ENCODE data around the gene BIRC5. TPM values are rescaled to one million over a fixed set of nuclear protein-coding genes. Genes with fewer than 3 reads are reported as not detected.

Gene BIRC5
- total and polyA plus RNA-seq, 9 donors, result 13.3 to 24.2 (median 19.2) TPM

GRCh38 chr17:78180508-78180907, 33.5 kb upstream of the BIRC5 start:
- DNase-seq, result no peak
- H3K9me3 ChIP-seq (replicated peaks; ENCODE audit: control insufficient read depth, low read depth, low read length), result no peaks in the 10 kb centered on the region
- no peak overlapping the region for H3K27ac ChIP-seq (ENCODE audit: low read length)
- peaks cover 51% of the 10 kb centered on the region for H3K4me1 ChIP-seq (ENCODE audit: control insufficient read depth, insufficient read depth, low read length)
- peaks cover 34% of the 10 kb centered on the region for H3K36me3 ChIP-seq (ENCODE audit: control insufficient read depth, insufficient read depth, low read length)
- no peak overlapping the region for H3K4me3 ChIP-seq (ENCODE audit: low read length)
- WGBS (ENCODE audit: insufficient coverage), result 91% methylated on average over 1 of the region's 2 CpGs
- no peaks in the 10 kb centered on the region for H3K27me3 ChIP-seq (ENCODE audit: control insufficient read depth, insufficient read depth, low read length)

DNA sequence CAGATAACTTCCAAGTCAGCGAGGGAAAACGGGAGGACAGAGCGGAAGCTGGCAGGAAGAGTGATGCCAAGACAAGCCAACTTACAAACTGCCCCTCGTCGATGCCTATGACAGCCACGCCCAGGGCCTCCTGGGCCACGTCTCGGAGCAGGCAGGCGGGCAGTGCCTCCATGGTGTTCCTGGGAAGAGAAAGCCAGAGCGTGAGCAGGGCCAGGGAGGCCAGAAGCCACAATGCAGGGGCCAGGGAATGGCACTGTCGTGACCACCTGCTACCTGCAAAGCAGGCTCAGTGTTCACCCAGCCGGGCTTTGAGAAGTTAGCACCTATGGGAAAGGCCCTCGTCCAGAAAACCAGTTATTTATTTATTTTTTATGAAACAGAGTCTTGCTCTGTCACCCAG, 31.5 kb upstream of the BIRC5 start:
- H3K4me1 ChIP-seq (ENCODE audit: control insufficient read depth, insufficient read depth, low read length), result peaks cover 53% of the 10 kb centered on the region
- H3K9me3 ChIP-seq (replicated peaks; ENCODE audit: control insufficient read depth, low read depth, low read length), result no peaks in the 10 kb centered on the region
- no peak for DNase-seq
- no peak overlapping the region for H3K4me3 ChIP-seq (ENCODE audit: low read length)
- peaks cover 34% of the 10 kb centered on the region for H3K36me3 ChIP-seq (ENCODE audit: control insufficient read depth, insufficient read depth, low read length)
- H3K27me3 ChIP-seq (ENCODE audit: control insufficient read depth, insufficient read depth, low read length), result no peaks in the 10 kb centered on the region
- WGBS (ENCODE audit: insufficient coverage), result 86% methylated on average over 11 of the region's 13 CpGs
- H3K27ac ChIP-seq (ENCODE audit: low read length), result no peak overlapping the region

DNA sequence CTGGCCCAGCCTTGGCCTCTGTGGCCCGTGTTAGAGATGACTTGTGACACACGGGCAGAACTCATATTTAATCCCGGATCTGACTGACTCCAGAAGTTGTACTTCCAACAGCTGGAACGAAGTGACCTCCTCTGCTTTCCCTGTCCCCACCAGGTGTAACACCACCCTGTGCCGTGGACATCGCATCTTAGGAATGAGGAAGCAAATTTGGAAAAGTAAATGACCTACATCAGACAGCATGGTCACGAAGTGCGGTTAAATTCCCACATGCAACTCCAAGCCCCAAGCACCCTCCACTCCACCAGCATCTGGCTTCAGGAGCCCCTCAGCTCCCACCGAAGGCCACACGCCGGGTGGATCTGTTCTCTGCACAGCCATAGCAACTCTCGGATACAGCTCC, 30.1 kb upstream of the BIRC5 start:
- DNase-seq, result no peak
- 51% methylated on average over 3 of the region's 12 CpGs for WGBS (ENCODE audit: insufficient coverage)

GRCh38 chr17:78184351-78184750, 29.7 kb upstream of the BIRC5 start:
- no peaks in the 10 kb centered on the region for H3K27me3 ChIP-seq (ENCODE audit: control insufficient read depth, insufficient read depth, low read length)
- no peaks in the 10 kb centered on the region for H3K9me3 ChIP-seq (replicated peaks; ENCODE audit: control insufficient read depth, low read depth, low read length)
- 42% methylated on average over 10 of the region's 10 CpGs for WGBS (ENCODE audit: insufficient coverage)
- H3K36me3 ChIP-seq (ENCODE audit: control insufficient read depth, insufficient read depth, low read length), result peaks cover 22% of the 10 kb centered on the region
- H3K4me1 ChIP-seq (ENCODE audit: control insufficient read depth, insufficient read depth, low read length), result peaks cover 45% of the 10 kb centered on the region
- H3K27ac ChIP-seq (ENCODE audit: low read length), result peak overlapping the region; percentile 20
- H3K4me3 ChIP-seq (ENCODE audit: low read length), result no peak overlapping the region
- no peak for DNase-seq

More for the DNA sequence above, 30.1 kb upstream of the BIRC5 start:
- peaks cover 49% of the 10 kb centered on the region for H3K4me1 ChIP-seq (ENCODE audit: control insufficient read depth, insufficient read depth, low read length)
- H3K27me3 ChIP-seq (ENCODE audit: control insufficient read depth, insufficient read depth, low read length), result no peaks in the 10 kb centered on the region
- H3K9me3 ChIP-seq (replicated peaks; ENCODE audit: control insufficient read depth, low read depth, low read length), result no peaks in the 10 kb centered on the region
- no peak overlapping the region for H3K4me3 ChIP-seq (ENCODE audit: low read length)
- H3K27ac ChIP-seq (ENCODE audit: low read length), result peak overlapping the region; percentile 20
- H3K36me3 ChIP-seq (ENCODE audit: control insufficient read depth, insufficient read depth, low read length), result peaks cover 25% of the 10 kb centered on the region

- Histone ChIP-seq H3K4me3 (ENCODE audit: low read length) (no peak overlapping the region), H3K27ac (ENCODE audit: low read length) (no peak overlapping the region), H3K9me3 (replicated peaks; ENCODE audit: control insufficient read depth, low read depth, low read length) (no peaks in the 10 kb centered on the region), H3K36me3 (ENCODE audit: control insufficient read depth, insufficient read depth, low read length) (peaks cover 21% of the 10 kb centered on the region), H3K4me1 (ENCODE audit: control insufficient read depth, insufficient read depth, low read length) (peaks cover 40% of the 10 kb centered on the region), H3K27me3 (ENCODE audit: control insufficient read depth, insufficient read depth, low read length) (no peaks in the 10 kb centered on the region)
- WGBS (ENCODE audit: insufficient coverage), result 30% methylated on average over 2 of the region's 9 CpGs
- no peak for DNase-seq
Observed at GRCh38 chr17:78184868-78185267, 29.2 kb upstream of the BIRC5 start.

DNA sequence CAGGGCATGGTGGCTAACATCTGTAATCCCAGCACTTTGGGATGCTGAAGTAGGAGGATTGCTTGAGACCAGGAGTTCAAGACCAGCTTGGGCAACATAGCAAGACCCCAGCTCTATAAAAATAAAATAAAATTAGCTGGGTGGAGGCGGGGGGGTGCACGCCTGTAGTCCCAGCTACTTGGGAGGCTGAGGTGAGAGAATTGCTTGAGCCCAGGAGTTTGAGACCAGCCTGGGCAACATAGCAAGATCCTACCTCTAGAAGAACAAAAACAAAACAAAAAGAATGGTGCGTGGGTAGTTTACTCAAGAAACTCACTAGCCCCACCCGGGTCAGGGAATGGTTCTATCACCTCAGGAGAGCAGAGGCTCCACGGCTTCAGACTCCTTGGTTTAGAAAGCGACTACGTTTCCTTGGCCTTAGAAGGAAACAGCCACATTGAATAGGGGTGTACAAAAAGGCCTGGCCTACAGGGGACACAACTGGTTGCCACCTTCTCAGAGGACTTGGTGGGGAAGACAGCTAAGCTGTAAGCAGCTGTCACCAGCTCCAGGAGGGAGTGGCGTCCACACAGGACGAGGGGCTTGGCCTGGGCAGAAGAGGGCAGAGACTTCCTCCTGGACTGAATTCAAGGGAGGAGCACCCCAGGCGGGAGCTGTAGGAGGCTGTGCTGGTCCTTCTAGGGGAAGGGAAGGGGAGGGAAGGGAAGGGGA, 27.9 kb upstream of the BIRC5 start:
- H3K9me3 ChIP-seq (replicated peaks; ENCODE audit: control insufficient read depth, low read depth, low read length), result no peaks in the 10 kb centered on the region
- H3K4me3 ChIP-seq (ENCODE audit: low read length), result peak overlapping the region; percentile 78
- H3K4me1 ChIP-seq (ENCODE audit: control insufficient read depth, insufficient read depth, low read length), result peaks cover 37% of the 10 kb centered on the region
- H3K27ac ChIP-seq (ENCODE audit: low read length), result peak overlapping the region; percentile 59
- H3K36me3 ChIP-seq (ENCODE audit: control insufficient read depth, insufficient read depth, low read length), result peaks cover 21% of the 10 kb centered on the region
- H3K27me3 ChIP-seq (ENCODE audit: control insufficient read depth, insufficient read depth, low read length), result no peaks in the 10 kb centered on the region
- peak; percentile 74 for DNase-seq
- WGBS (ENCODE audit: insufficient coverage), result 39% methylated on average over 5 of the region's 10 CpGs

GRCh38 chr17:78186692-78187595, 27.1 kb upstream of the BIRC5 start, which contains the start of the genes AFMID and TK1:
TSS of gene AFMID (plus strand) at chr17:78187362. CDS start at chr17:78187371, 9 bp downstream.
TSS of gene TK1 (minus strand) at chr17:78187052. CDS start at chr17:78186994, 58 bp downstream.
- Histone ChIP-seq H3K36me3 (ENCODE audit: control insufficient read depth, insufficient read depth, low read length) (peaks cover 24% of the 10 kb centered on the region), H3K27me3 (ENCODE audit: control insufficient read depth, insufficient read depth, low read length) (no peaks in the 10 kb centered on the region), H3K9me3 (replicated peaks; ENCODE audit: control insufficient read depth, low read depth, low read length) (no peaks in the 10 kb centered on the region), H3K4me3 (ENCODE audit: low read length) (peak within 1 kb of the TSS; percentile 78), H3K4me1 (ENCODE audit: control insufficient read depth, insufficient read depth, low read length) (peaks cover 37% of the 10 kb centered on the region), H3K27ac (ENCODE audit: low read length) (peak within 1 kb of the TSS; percentile 87)
- DNase-seq, result peak; percentile 98
- 5% methylated on average over 51 of the region's 57 CpGs for WGBS (ENCODE audit: insufficient coverage)

DNA sequence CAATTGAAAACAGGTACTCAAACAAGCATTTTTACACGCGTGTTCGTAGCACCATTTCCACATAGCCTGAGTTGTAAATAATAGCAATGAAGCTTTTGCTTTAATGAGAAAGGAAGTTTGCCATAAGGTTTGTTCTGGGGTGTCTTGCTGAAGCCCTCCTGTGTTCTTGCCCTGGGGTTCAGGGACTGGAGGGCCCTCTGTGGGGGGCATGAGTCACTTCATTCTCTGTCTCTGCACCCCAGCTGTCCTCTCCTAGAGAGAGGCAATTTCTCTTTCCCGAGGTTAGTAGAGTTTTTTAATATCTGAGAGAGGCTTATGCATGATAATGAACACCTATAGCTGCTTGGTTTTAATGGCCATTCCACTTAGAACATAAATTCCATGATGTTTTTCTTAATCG, 17.3 kb upstream of the BIRC5 start:
- H3K27ac ChIP-seq (ENCODE audit: low read length), result no peak overlapping the region
- no peaks in the 10 kb centered on the region for H3K9me3 ChIP-seq (replicated peaks; ENCODE audit: control insufficient read depth, low read depth, low read length)
- no CpG with 5 or more reads among the region's 5 CpGs for WGBS (ENCODE audit: insufficient coverage)
- no peak for DNase-seq
- no peak overlapping the region for H3K4me3 ChIP-seq (ENCODE audit: low read length)
- H3K27me3 ChIP-seq (ENCODE audit: control insufficient read depth, insufficient read depth, low read length), result no peaks in the 10 kb centered on the region
- H3K4me1 ChIP-seq (ENCODE audit: control insufficient read depth, insufficient read depth, low read length), result no peaks in the 10 kb centered on the region
- H3K36me3 ChIP-seq (ENCODE audit: control insufficient read depth, insufficient read depth, low read length), result peaks cover 31% of the 10 kb centered on the region

- Histone ChIP-seq H3K27me3 (ENCODE audit: control insufficient read depth, insufficient read depth, low read length) (no peaks in the 10 kb centered on the region), H3K4me1 (ENCODE audit: control insufficient read depth, insufficient read depth, low read length) (no peaks in the 10 kb centered on the region), H3K36me3 (ENCODE audit: control insufficient read depth, insufficient read depth, low read length) (peaks cover 28% of the 10 kb centered on the region), H3K27ac (ENCODE audit: low read length) (no peak overlapping the region), H3K4me3 (ENCODE audit: low read length) (no peak overlapping the region), H3K9me3 (replicated peaks; ENCODE audit: control insufficient read depth, low read depth, low read length) (no peaks in the 10 kb centered on the region)
- DNase-seq, result no peak
- 83% methylated on average over 8 of the region's 9 CpGs for WGBS (ENCODE audit: insufficient coverage)
Observed at GRCh38 chr17:78197147-78197832, 16.8 kb upstream of the BIRC5 start.

GRCh38 chr17:78200451-78200850, 13.6 kb upstream of the BIRC5 start:
- WGBS (ENCODE audit: insufficient coverage), result 84% methylated on average over 6 of the region's 6 CpGs
- Histone ChIP-seq H3K9me3 (replicated peaks; ENCODE audit: control insufficient read depth, low read depth, low read length) (no peaks in the 10 kb centered on the region), H3K36me3 (ENCODE audit: control insufficient read depth, insufficient read depth, low read length) (peaks cover 40% of the 10 kb centered on the region), H3K27me3 (ENCODE audit: control insufficient read depth, insufficient read depth, low read length) (no peaks in the 10 kb centered on the region), H3K4me1 (ENCODE audit: control insufficient read depth, insufficient read depth, low read length) (no peaks in the 10 kb centered on the region), H3K4me3 (ENCODE audit: low read length) (no peak overlapping the region), H3K27ac (ENCODE audit: low read length) (no peak overlapping the region)
- no peak for DNase-seq

All from muscle of leg (tissue), 11 donors.